SU-DHL-6 (cell line): Measurements from ENCODE around the gene TNPO1.

ENCODE experiments used
- EZH2phosphoT487 ChIP-seq: fragments of 200-600 bp; sonication (generic), shearing (Covaris generic); conservative IDR thresholded peaks from 2 replicates; pipeline ENCODE4 v1.6.1; 2018; ENCODE audit warnings: mild to moderate bottlenecking, antibody characterized with exemption, low read length, moderate library complexity, mixed read lengths
- TF ChIP-seq, protein P1 (sequence below): fragments of 200-600 bp; sonication (generic); IDR thresholded peaks from one replicate; pipeline ENCODE4 v1.5.1; 2017; ENCODE audit warnings: antibody characterized with exemption, mild to moderate bottlenecking, low read length, moderate library complexity; ENCODE audit not compliant: insufficient read depth, poor library complexity, severe bottlenecking

DNA sequence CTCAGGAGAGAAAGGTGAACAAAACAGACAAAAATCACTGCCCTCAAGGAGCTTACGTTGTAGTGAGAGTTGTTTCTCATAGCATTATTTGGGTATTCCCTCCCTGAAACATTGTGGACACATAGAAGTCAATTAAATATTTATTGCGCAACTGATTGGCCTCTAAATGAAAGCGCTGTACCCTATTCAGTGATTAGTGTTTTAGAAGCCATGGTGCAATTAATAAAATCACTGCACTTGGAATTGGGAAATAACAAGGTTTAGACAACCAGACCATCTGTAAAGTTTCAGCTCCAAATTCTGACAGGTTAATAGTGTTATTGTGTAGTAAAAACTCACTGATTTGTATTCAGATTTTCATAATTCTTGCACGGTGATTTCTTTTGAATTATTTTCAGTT is 35.9 kb downstream of the TNPO1 start:
- TF ChIP-seq, protein P1, sequence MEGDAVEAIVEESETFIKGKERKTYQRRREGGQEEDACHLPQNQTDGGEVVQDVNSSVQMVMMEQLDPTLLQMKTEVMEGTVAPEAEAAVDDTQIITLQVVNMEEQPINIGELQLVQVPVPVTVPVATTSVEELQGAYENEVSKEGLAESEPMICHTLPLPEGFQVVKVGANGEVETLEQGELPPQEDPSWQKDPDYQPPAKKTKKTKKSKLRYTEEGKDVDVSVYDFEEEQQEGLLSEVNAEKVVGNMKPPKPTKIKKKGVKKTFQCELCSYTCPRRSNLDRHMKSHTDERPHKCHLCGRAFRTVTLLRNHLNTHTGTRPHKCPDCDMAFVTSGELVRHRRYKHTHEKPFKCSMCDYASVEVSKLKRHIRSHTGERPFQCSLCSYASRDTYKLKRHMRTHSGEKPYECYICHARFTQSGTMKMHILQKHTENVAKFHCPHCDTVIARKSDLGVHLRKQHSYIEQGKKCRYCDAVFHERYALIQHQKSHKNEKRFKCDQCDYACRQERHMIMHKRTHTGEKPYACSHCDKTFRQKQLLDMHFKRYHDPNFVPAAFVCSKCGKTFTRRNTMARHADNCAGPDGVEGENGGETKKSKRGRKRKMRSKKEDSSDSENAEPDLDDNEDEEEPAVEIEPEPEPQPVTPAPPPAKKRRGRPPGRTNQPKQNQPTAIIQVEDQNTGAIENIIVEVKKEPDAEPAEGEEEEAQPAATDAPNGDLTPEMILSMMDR: no peak
- no peak for TF ChIP-seq EZH2phosphoT487
